Measurements from ENCODE around the gene ZFYVE9. TPM values are rescaled to one million over a fixed set of nuclear protein-coding genes. Genes with fewer than 3 reads are reported as not detected.
A peak's percentile ranks its signal among the peaks of the same experiment; 100 is the strongest.

The ZFYVE9 gene
- total and polyA plus RNA-seq, 2 of the 13 experiments (the other 11 are each of a cell fraction or from before 2014, with no cell fraction given) = 9.2 to 19.8 TPM

GRCh38 chr1:52365746-52366516, 224.0 kb downstream of the ZFYVE9 start, which contains the start of gene CC2D1B (continued):
- TF ChIP-seq, protein P1, sequence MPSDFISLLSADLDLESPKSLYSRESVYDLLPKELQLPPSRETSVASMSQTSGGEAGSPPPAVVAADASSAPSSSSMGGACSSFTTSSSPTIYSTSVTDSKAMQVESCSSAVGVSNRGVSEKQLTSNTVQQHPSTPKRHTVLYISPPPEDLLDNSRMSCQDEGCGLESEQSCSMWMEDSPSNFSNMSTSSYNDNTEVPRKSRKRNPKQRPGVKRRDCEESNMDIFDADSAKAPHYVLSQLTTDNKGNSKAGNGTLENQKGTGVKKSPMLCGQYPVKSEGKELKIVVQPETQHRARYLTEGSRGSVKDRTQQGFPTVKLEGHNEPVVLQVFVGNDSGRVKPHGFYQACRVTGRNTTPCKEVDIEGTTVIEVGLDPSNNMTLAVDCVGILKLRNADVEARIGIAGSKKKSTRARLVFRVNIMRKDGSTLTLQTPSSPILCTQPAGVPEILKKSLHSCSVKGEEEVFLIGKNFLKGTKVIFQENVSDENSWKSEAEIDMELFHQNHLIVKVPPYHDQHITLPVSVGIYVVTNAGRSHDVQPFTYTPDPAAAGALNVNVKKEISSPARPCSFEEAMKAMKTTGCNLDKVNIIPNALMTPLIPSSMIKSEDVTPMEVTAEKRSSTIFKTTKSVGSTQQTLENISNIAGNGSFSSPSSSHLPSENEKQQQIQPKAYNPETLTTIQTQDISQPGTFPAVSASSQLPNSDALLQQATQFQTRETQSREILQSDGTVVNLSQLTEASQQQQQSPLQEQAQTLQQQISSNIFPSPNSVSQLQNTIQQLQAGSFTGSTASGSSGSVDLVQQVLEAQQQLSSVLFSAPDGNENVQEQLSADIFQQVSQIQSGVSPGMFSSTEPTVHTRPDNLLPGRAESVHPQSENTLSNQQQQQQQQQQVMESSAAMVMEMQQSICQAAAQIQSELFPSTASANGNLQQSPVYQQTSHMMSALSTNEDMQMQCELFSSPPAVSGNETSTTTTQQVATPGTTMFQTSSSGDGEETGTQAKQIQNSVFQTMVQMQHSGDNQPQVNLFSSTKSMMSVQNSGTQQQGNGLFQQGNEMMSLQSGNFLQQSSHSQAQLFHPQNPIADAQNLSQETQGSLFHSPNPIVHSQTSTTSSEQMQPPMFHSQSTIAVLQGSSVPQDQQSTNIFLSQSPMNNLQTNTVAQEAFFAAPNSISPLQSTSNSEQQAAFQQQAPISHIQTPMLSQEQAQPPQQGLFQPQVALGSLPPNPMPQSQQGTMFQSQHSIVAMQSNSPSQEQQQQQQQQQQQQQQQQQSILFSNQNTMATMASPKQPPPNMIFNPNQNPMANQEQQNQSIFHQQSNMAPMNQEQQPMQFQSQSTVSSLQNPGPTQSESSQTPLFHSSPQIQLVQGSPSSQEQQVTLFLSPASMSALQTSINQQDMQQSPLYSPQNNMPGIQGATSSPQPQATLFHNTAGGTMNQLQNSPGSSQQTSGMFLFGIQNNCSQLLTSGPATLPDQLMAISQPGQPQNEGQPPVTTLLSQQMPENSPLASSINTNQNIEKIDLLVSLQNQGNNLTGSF (CRISPR knock-in tag; IDR thresholded peaks at IDR 0.05) = peak; percentile 68; the same call in 1 of the 2 replicates
- TF ChIP-seq, protein P2, sequence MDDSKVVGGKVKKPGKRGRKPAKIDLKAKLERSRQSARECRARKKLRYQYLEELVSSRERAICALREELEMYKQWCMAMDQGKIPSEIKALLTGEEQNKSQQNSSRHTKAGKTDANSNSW (CRISPR knock-in tag; IDR thresholded peaks at IDR 0.05; ENCODE audit: borderline replicate concordance) = 0 out of 2 replicates have a peak, but pooled peaks have one; percentile 11
- TF ChIP-seq ZNF484 (CRISPR knock-in tag; IDR thresholded peaks at IDR 0.05; ENCODE audit: borderline replicate concordance, low read depth) (no peak), ZNF124 (CRISPR knock-in tag; IDR thresholded peaks at IDR 0.05) (peak; percentile 31; the same call in 1 of the 2 replicates), RBAK (CRISPR knock-in tag; IDR thresholded peaks at IDR 0.05) (no peak), POLR2A (IDR thresholded peaks at IDR 0.05; ENCODE audit: insufficient read depth in 1 of 2, low read depth in 2 of 2, low read length in 2 of 2) (peak; percentile 82 to 93), NFYC (CRISPR knock-in tag; IDR thresholded peaks at IDR 0.05) (peak; percentile 62), KAT7 (CRISPR knock-in tag; IDR thresholded peaks at IDR 0.05; ENCODE audit: borderline replicate concordance) (peak; percentile 77), ZIK1 (CRISPR knock-in tag; IDR thresholded peaks at IDR 0.05; ENCODE audit: borderline replicate concordance, low read depth) (peak; percentile 24; the same call in 1 of the 2 replicates)
- TF ChIP-seq, protein P3, sequence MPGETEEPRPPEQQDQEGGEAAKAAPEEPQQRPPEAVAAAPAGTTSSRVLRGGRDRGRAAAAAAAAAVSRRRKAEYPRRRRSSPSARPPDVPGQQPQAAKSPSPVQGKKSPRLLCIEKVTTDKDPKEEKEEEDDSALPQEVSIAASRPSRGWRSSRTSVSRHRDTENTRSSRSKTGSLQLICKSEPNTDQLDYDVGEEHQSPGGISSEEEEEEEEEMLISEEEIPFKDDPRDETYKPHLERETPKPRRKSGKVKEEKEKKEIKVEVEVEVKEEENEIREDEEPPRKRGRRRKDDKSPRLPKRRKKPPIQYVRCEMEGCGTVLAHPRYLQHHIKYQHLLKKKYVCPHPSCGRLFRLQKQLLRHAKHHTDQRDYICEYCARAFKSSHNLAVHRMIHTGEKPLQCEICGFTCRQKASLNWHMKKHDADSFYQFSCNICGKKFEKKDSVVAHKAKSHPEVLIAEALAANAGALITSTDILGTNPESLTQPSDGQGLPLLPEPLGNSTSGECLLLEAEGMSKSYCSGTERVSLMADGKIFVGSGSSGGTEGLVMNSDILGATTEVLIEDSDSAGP (CRISPR knock-in tag; IDR thresholded peaks at IDR 0.05; ENCODE audit: borderline replicate concordance) = peak; percentile 84; the same call in 1 of the 2 replicates
- TF ChIP-seq, protein P4, sequence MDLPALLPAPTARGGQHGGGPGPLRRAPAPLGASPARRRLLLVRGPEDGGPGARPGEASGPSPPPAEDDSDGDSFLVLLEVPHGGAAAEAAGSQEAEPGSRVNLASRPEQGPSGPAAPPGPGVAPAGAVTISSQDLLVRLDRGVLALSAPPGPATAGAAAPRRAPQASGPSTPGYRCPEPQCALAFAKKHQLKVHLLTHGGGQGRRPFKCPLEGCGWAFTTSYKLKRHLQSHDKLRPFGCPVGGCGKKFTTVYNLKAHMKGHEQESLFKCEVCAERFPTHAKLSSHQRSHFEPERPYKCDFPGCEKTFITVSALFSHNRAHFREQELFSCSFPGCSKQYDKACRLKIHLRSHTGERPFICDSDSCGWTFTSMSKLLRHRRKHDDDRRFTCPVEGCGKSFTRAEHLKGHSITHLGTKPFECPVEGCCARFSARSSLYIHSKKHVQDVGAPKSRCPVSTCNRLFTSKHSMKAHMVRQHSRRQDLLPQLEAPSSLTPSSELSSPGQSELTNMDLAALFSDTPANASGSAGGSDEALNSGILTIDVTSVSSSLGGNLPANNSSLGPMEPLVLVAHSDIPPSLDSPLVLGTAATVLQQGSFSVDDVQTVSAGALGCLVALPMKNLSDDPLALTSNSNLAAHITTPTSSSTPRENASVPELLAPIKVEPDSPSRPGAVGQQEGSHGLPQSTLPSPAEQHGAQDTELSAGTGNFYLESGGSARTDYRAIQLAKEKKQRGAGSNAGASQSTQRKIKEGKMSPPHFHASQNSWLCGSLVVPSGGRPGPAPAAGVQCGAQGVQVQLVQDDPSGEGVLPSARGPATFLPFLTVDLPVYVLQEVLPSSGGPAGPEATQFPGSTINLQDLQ (CRISPR knock-in tag; IDR thresholded peaks at IDR 0.05) = no peak
- TF ChIP-seq, protein P5, sequence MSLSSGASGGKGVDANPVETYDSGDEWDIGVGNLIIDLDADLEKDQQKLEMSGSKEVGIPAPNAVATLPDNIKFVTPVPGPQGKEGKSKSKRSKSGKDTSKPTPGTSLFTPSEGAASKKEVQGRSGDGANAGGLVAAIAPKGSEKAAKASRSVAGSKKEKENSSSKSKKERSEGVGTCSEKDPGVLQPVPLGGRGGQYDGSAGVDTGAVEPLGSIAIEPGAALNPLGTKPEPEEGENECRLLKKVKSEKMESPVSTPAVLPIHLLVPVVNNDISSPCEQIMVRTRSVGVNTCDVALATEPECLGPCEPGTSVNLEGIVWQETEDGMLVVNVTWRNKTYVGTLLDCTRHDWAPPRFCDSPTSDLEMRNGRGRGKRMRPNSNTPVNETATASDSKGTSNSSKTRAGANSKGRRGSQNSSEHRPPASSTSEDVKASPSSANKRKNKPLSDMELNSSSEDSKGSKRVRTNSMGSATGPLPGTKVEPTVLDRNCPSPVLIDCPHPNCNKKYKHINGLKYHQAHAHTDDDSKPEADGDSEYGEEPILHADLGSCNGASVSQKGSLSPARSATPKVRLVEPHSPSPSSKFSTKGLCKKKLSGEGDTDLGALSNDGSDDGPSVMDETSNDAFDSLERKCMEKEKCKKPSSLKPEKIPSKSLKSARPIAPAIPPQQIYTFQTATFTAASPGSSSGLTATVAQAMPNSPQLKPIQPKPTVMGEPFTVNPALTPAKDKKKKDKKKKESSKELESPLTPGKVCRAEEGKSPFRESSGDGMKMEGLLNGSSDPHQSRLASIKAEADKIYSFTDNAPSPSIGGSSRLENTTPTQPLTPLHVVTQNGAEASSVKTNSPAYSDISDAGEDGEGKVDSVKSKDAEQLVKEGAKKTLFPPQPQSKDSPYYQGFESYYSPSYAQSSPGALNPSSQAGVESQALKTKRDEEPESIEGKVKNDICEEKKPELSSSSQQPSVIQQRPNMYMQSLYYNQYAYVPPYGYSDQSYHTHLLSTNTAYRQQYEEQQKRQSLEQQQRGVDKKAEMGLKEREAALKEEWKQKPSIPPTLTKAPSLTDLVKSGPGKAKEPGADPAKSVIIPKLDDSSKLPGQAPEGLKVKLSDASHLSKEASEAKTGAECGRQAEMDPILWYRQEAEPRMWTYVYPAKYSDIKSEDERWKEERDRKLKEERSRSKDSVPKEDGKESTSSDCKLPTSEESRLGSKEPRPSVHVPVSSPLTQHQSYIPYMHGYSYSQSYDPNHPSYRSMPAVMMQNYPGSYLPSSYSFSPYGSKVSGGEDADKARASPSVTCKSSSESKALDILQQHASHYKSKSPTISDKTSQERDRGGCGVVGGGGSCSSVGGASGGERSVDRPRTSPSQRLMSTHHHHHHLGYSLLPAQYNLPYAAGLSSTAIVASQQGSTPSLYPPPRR (CRISPR knock-in tag; IDR thresholded peaks at IDR 0.05; ENCODE audit: borderline replicate concordance) = no peak; the same call in 1 of the 2 replicates

All from HepG2 (cell line).